ENCODE results near the gene PRPF6.
A peak's percentile ranks its signal among the peaks of the same experiment; 100 is the strongest.
"Not testable (repeated sequence)": the region's sequence is repeated elsewhere in the genome, so short reads cannot be mapped to it uniquely, and the experiment has no call there.

PRPF6 gene

GRCh38 chr20:63945921-63946920 is 34.7 kb upstream of the PRPF6 start:
- DNase-seq: no peak

DNA sequence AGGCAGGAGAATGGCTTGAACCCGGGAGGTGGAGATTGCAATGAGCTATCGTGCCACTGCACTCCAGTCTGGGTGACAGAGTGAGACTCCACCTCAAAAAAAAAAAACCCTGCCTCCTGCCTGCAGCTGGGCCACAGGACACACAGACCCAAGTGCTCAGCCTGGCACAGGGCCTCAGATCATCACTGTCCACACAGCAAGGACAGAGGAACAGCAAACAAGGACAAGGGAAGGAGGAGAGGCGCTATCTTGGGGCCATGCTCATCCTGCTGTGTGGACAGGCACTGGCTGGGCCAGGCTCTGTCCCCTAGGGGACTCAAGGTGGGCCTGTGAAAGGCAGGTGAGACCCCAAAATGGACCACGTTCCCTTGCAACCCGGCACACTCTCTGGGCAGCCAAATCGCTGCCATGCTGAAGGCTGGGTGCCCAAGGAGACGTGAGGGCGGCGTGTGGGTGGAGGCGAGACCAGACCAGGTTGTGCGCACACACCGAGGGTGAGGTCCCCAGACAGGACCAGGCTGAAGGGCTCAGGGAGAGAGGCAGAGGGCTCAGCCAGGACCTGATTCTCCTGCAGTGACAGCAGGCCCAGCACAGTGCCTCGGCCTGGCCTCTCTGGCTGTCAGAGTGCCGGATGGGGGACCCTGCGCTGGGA is 33.8 kb upstream of the PRPF6 start:
- no peak for DNase-seq

DNA sequence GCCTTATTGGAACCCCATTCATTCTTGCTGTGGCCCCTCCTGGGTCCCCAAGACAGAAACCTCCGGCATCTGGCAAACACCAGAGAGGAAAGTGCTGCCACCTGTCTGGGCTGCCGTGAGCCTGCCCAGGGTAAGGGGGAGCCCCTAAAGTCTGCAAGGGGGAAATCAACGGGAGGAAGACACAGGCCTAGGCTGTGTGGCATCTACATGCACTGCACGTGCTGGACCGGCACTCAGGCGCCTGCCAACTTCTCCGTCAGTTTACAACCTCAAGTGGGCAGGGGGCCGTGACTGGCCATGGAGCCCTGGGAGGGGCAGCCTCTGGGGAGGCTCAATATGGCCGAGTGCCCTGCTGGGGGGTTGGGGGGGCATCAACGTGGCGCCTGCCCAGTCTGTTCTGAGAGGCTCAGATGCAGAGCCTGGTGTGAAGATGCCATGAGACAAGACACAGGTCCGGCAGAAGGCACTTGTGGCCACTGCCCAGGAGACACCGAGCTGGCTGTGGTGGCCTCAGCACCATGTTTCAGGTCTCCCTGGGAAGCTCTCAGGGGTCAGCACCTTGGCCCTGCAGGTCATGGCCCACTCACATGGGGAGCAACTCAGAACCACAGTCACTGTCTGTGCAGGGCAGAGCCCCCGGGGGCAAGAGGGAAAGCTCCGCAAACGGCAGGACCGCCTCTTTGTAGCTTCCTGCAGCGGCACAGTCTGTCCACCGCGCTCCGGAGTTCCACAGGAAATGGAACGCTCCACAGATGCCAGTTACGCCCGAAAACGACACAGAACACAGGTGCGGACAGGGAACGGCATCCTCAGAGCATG is 33.1 kb upstream of the PRPF6 start:
- no peak for DNase-seq

GRCh38 chr20:63950701-63951397 is 30.1 kb upstream of the PRPF6 start:
- no peak for DNase-seq

GRCh38 chr20:63951398-63952209 is 29.3 kb upstream of the PRPF6 start:
- no peak for DNase-seq

GRCh38 chr20:63952210-63952535 is 28.8 kb upstream of the PRPF6 start:
- no peak for DNase-seq

DNA sequence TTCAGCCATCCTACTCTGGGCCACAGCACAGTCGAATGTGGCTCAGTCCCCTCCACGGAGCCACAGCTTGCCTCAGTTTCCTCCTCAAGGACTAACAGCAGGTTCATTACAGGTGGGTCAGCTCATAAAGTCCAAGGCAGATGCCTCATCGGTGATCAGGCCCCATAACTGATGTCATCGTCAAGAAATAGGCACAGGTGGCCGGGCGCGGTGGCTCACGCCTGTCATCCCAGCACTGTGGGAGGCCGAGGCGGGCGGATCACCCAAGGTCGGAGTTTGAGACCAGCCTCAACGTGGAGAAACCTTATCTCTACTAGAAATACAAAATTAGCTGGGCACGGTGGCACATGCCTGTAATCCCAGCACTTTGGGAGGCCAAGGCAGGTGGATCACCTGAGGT is 28.2 kb upstream of the PRPF6 start:
- DNase-seq: no peak

DNA sequence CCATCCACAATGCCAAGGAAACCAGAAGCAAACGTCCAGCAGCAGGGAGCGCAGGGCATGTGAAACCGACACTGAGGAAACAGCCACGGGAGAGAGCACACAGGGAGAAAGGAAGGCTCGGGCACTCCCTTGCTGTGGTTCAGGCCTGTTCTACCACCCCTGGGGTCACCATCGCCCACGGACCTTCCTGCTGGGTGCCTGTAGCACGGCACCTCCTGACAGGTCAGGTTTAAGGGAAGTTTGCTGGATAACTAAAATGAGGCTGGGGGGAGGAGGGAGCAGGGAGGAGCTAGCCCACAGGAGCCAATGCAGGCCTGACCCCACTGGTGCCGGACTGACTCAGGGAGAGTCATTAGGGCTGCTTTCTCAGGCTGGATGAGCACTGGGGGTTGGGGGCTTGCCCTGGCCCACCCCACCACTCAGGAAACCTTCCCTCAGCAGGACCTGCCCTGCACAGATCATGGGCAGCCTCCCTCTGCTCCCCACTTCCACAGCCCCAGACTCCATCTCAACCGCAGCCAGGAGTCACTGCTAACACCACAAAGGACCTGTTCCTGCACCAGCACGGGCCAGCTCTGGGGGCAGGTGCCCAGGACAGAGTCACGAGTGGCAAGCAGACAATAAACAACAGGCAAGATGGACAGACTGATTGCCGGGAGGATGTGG is 27.0 kb upstream of the PRPF6 start:
- no peak for DNase-seq

GRCh38 chr20:63955281-63955826 is 25.6 kb upstream of the PRPF6 start:
- DNase-seq: peak; percentile 84

GRCh38 chr20:63955827-63956663 is 24.9 kb upstream of the PRPF6 start, which contains the start of gene UCKL1:
Gene UCKL1 (minus strand): TSS chr20:63956416. CDS start chr20:63956372, 44 bp downstream.
- peak; percentile 92 for DNase-seq

DNA sequence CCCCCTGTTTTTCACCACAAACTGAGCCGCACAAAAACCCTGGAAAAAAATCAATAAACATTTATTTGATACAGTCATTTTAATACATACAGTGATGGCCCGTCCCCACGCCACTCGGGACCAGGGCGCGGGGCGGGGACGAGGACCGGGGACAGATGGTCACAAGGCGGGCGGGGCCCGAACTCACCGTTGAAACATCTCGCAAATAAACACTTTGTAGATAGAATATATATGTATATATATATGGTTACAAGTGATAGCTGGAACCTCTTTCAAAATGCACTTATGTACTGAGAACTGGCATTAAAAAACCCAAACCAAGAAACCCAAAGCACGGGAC is 24.3 kb upstream of the PRPF6 start:
- no peak for DNase-seq

- peak; percentile 90 for DNase-seq
Observed at GRCh38 chr20:63957004-63957689, 23.8 kb upstream of the PRPF6 start.

DNA sequence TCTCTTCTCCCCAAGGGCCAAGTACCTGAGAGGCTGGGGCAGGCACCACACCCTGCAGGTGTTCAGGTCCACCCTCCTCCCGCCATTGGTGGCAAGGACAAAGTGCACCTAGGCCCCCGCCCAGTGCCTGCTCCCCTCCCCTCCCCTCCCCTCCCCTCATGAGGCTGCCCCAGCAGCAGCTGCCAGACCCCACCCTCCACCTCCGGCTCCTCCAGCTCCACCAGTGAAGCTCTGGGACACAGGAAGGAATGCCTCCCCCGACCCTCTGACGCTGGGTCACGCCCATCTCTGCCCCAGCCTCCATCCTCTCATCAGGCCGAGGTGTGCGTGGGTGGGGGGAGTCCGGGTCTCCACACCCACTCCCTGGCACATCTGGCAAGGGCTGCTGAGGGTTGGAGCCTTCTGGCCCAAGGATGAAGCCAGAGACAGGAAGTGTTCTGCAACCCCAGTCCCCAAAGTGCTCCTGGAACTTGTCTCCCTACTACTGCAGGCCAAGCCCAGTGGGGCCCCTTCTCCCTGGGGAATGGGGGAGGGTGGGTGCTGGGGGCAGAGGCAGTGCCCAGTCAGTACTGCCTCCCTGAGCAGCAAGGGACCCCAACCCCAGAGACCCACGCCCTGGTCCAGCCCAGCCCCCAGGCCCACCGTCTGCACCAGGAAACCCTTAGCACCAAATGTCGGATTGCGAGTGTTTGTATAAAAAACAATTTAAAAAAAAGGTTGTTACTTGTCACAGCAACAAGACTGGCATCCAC is 23.1 kb upstream of the PRPF6 start:
- no peak for DNase-seq

- DNase-seq: no peak
Observed at GRCh38 chr20:63958471-63958870, 22.5 kb upstream of the PRPF6 start.

DNA sequence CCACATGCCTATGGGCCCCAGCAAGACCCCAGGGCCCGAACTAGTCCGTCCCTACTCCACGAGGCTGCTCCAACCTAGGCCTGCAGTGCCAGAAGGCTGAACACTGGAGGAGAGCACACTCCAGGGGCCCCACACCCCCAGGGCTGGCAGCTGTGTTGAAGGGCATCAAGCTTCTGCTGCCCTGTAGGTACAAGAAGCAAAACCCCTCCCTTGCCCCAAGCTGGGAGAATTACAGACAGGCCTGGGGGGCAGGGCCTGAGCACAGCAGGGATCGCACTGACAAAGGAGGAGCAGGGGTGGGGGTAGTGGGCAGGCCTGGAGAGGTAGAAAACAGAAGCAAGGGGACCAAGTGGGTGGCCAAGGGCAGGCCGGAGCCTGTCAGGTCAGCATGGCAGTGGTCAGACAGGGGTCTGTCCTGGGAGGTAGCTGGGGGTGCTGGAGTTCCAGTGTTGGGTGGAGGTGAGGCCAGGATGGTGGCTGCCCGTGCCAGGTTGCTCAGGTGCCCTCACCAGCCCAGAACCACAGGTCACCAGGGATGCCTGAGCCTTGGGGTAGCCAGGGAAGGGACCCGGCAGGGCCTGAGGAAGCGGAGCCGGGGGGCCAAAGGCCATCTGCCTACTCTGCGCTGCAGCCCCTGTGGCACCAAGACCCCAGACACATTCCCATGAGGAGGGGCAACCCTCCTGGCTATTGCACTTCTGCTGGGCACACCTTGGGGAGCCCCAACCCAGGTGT is 21.8 kb upstream of the PRPF6 start:
- DNase-seq: no peak

GRCh38 chr20:63959699-63960075 is 21.2 kb upstream of the PRPF6 start:
- DNase-seq: no peak

DNA sequence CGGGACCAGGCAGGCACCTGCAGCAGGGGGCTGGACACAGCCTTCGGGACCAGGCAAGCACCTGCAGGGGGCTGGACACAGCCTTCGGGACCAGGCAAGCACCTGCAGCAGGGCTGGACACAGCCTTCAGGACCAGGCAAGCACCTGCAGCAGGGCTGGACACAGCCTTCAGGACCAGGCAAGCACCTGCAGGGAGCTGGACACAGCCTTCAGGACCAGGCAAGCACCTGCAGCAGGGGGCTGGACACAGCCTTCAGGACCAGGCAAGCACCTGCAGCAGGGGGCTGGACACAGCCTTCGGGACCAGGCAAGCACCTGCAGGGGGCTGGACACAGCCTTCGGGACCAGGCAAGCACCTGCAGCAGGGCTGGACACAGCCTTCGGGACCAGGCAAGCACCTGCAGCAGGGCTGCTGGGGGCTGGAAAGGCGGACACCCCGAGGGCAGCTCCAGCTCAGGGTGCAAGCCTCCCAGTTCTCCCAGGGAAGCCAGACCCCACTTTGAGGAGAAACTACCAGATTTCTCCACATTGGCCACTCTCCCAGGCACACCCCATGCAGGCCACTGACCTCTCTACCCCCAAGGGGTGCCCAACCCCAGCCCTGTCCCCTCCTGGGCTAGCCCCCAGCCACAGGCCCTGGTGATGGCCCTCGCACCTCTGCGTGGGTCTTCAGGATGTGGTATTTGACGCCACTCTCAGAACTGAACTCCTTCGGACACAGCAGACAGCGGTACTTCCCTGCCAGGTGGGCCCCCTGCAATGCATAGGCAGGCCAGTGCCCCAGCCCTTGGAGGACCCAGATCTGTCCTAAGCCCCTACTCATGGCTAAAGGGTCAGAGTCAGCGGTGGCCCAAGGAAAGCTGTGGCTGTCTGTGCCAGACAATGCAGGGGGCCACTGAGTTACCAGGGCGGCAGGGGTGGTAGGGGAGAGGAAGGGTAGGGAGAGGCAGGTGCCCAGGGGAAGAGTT is 20.0 kb upstream of the PRPF6 start:
- not testable (repeated sequence) for DNase-seq
